Kidney (tissue), 14 donors: ENCODE results near the gene SMPDL3A. TPM values are rescaled to one million over a fixed set of nuclear protein-coding genes. Genes with fewer than 3 reads are reported as not detected.

Experiments
- DNase-seq, 5 donors: peaks; one replicate each; pipeline ENCODE4 v3.0.0-alpha.2; 2013 to 2020
- FAIRE-seq: peaks from 2 replicates; lab custom pipeline; 2012; peaks lifted over from hg19 to GRCh38; lab: Jason Lieb, UNC
- H3K27ac ChIP-seq, 2 donors: one replicate each; pipeline ENCODE4 v1.7.0; 2013; ENCODE audit warnings: low read depth in 2 of 2, low read length in 2 of 2, inconsistent platforms in 1 of 2
- H3K27me3 ChIP-seq: one replicate; pipeline ENCODE4 v1.7.1; 2013; ENCODE audit warnings: low read length, inconsistent platforms; ENCODE audit not compliant: control insufficient read depth, insufficient read depth
- H3K36me3 ChIP-seq, 3 donors: one replicate each; pipeline versions ENCODE4 v1.7.0 to v1.7.1; 2013; ENCODE audit warnings: low read length in 3 of 3, control low read depth in 1 of 3, inconsistent platforms in 1 of 3; ENCODE audit not compliant: insufficient read depth in 3 of 3, control insufficient read depth in 2 of 3
- H3K4me1 ChIP-seq, 3 donors: one replicate each; pipeline versions ENCODE4 v1.7.0 to v1.7.1; 2013; ENCODE audit warnings: low read length in 3 of 3, inconsistent platforms in 1 of 3, low read depth in 1 of 3; ENCODE audit not compliant: control insufficient read depth in 2 of 3, insufficient read depth in 2 of 3
- H3K4me3 ChIP-seq, 3 donors: one replicate each; pipeline versions ENCODE4 v1.7.0 to v1.8.1; 2013; ENCODE audit warnings: low read length in 3 of 3, control low read depth in 1 of 3, inconsistent platforms in 1 of 3
- H3K9ac ChIP-seq, 3 donors: one replicate each; pipeline versions ENCODE4 v1.7.0 to v1.7.1; 2013; ENCODE audit warnings: low read length in 3 of 3, control low read depth in 1 of 3, inconsistent platforms in 1 of 3
- H3K9me3 ChIP-seq, 3 donors: one replicate each; pipeline versions ENCODE4 v1.7.0 to v1.7.1; 2013; ENCODE audit warnings: low read length in 3 of 3, control low read depth in 1 of 3, inconsistent platforms in 1 of 3; ENCODE audit not compliant: control insufficient read depth in 2 of 3, insufficient read depth in 1 of 3
- intact Hi-C: fragments of 100-400 bp; cut with DNase I; formaldehyde crosslinking; loops from one replicate; pipeline ENCODE4 v1.11.1; 2022
- polyA plus RNA-seq: library from polyadenylated mRNA; stranded (reverse); fragments of 350-450 nt; fragmentation: Illumina TruSeq; extraction: RNeasy Lipid Tissue Mini Kit (QIAGEN cat#74804); gene quantifications from one replicate; pipeline ENCODE4 v1.2.3, GENCODE V29; 2014; ENCODE audit warnings: low read depth, low replicate concordance; ENCODE audit not compliant: insufficient read depth
- total RNA-seq: library from RNA; stranded (reverse); fragmentation: NEBNext Ultra II Directional; extraction: Animal tissue kit (Norgen Biotek cat#: 25700); gene quantifications from one replicate; pipeline ENCODE4 v1.2.1, GENCODE V29; 2021
- TF ChIP-seq, protein P1 (sequence below): IDR thresholded peaks from 3 replicates; pipeline ENCODE4 v1.5.1; 2012; ENCODE audit warnings: mild to moderate bottlenecking, moderate library complexity, borderline replicate concordance; ENCODE audit not compliant: insufficient read depth; ENCODE audit errors: extremely low read depth
- donor health status: control.
- donor health status: control.
- donor health status: control.
- donor health status: control.
- donor health status: control.
- donor health status: DM: yes; HTN: yes; CAD: no.
- donor health status: Normal renal cell carcinoma (clear cell type).

The SMPDL3A gene
- total and polyA plus RNA-seq, 2 donors from 2014 or later: 10.7 to 14.1 TPM

DNA sequence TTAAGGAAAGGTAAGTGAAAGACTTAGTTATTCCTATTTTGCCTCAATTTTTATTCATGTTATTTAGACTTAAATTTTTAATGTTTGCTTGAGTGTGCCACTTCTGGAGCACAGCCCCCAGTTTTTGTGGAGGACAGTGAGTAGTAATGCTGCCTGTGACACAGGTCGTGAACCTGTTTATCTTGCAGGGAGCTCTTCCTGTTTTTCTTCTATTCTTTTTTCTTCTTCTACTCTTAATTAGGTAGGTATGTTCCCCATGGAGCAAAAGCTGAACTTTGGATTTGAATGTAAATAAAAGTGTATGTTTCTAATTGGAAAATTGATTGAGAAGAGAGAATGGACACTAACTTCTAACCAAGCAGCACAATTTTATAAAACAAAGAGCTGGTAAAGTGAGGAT lies 12.3 kb downstream of the SMPDL3A start:
- Histone ChIP-seq H3K4me1 (peaks cover 0 to 12% (median 4%) of the 10 kb centered on the region in 3 donors), H3K9me3 (no peaks in the 10 kb centered on the region), H3K36me3 (no peaks in the 10 kb centered on the region), H3K9ac (no peak overlapping the region), H3K27ac (no peak overlapping the region), H3K27me3 (no peaks in the 10 kb centered on the region), H3K4me3 (no peak overlapping the region)
- DNase-seq: no peak
- FAIRE-seq: no peak
- TF ChIP-seq, protein P1, sequence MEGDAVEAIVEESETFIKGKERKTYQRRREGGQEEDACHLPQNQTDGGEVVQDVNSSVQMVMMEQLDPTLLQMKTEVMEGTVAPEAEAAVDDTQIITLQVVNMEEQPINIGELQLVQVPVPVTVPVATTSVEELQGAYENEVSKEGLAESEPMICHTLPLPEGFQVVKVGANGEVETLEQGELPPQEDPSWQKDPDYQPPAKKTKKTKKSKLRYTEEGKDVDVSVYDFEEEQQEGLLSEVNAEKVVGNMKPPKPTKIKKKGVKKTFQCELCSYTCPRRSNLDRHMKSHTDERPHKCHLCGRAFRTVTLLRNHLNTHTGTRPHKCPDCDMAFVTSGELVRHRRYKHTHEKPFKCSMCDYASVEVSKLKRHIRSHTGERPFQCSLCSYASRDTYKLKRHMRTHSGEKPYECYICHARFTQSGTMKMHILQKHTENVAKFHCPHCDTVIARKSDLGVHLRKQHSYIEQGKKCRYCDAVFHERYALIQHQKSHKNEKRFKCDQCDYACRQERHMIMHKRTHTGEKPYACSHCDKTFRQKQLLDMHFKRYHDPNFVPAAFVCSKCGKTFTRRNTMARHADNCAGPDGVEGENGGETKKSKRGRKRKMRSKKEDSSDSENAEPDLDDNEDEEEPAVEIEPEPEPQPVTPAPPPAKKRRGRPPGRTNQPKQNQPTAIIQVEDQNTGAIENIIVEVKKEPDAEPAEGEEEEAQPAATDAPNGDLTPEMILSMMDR: no peak
- intact Hi-C loops: no loop called here

DNA sequence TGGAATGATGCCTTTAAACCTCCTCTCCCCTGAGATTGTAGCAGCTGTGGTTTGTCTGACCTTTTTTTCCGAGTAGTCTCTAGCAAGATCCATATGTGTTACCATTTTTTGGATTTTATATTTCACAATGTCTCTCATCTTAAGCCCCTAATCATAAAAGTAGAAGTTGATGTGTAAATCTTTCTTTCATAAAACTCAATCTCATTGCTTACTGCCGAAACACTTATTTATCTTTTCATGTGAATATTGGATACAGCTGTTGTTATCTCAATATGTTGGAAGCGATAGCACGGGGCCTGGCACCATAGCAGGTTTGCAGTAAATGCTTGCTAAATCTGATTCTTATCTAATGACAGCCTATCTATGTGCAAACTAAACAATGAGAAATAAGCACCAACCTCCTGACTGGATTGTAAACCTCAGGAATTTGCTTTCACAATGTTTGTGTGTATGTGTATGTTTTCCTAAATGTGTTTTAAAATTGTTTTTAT lies 14.2 kb downstream of the SMPDL3A start:
- Histone ChIP-seq H3K36me3 (no peaks in the 10 kb centered on the region), H3K4me3 (no peak overlapping the region), H3K27me3 (no peaks in the 10 kb centered on the region), H3K27ac (no peak overlapping the region), H3K4me1 (peaks cover 0 to 10% (median 0%) of the 10 kb centered on the region in 3 donors), H3K9me3 (no peaks in the 10 kb centered on the region), H3K9ac (no peak overlapping the region)
- intact Hi-C loops: no loop called here
- FAIRE-seq: no peak
- TF ChIP-seq, protein P1: no peak
- peak in 1 of 5 donors; percentile 34 for DNase-seq

DNA sequence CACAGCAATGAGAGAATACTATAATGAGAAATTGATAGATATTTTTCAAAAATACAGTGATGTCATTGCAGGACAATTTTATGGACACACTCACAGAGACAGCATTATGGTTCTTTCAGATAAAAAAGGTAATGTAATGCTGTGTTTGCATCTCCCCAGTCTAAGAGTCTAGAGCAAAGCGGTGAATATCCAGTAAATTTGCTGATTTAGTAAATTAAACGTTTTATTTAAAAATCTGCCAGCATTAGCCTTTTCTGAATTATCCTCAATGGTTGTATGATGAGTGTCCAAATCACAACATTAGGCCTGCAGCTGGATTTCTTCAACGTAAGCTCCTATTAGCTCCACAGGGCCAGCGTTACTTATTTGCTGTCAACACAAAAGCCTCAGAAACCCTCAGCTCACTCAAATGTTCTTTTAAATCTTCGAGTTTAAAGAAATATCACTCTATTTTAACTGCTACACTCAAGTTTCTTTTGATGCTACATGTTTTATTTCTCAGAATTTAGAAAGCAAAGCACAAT lies 16.0 kb downstream of the SMPDL3A start:
- H3K9me3 ChIP-seq: no peaks in the 10 kb centered on the region
- FAIRE-seq (no peak), DNase-seq (peak in 2 of 5 donors; percentile 34 to 79)
- H3K4me1 ChIP-seq: no peaks in the 10 kb centered on the region
- TF ChIP-seq, protein P1: no peak
- H3K27me3 ChIP-seq: no peaks in the 10 kb centered on the region
- intact Hi-C loops: no loop called here
- H3K9ac ChIP-seq: no peak overlapping the region
- no peak overlapping the region for H3K27ac ChIP-seq
- H3K4me3 ChIP-seq: no peak overlapping the region
- H3K36me3 ChIP-seq: no peaks in the 10 kb centered on the region

DNA sequence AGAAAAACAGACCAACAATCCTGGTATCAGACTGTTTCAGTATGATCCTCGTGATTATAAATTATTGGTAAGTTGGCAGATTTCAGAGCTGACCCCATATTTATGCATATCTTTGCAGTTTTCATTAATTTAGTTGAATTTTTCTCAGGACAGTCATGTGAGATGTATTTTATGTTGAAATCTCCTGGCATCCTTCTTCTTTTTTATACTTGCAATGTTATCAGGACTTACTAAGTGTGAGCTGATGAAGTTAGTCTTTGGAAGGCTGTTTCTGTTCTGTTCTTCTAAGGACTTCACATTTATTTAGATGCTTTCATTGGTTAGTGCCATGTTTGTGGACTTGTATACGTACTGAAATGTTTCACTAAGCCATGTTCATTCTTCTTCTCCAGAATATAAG lies 17.2 kb downstream of the SMPDL3A start:
- H3K27ac ChIP-seq: no peak overlapping the region
- FAIRE-seq (no peak), DNase-seq (no peak)
- TF ChIP-seq, protein P1: no peak
- H3K9ac ChIP-seq: no peak overlapping the region
- H3K4me1 ChIP-seq: no peaks in the 10 kb centered on the region
- no peaks in the 10 kb centered on the region for H3K9me3 ChIP-seq
- H3K4me3 ChIP-seq: no peak overlapping the region
- no peaks in the 10 kb centered on the region for H3K36me3 ChIP-seq
- intact Hi-C loops: no loop called here
- no peaks in the 10 kb centered on the region for H3K27me3 ChIP-seq
